GM10248 (cell line): ENCODE measurements around the gene SEMA7A.

Source experiments
- CTCF ChIA-PET: fragments of 300-600 bp; sonication (Branson Sonifier 250); formaldehyde crosslinking; extraction: SDS; loops from one replicate; lab custom pipeline; 2021; ENCODE audit warnings: antibody characterized with exemption; lab: Yijun Ruan, JAX
- POLR2A ChIA-PET: fragments of 350-650 bp; sonication (Branson Sonifier 250); formaldehyde crosslinking; extraction: SDS; loops from one replicate; lab custom pipeline; 2020; ENCODE audit warnings: antibody characterized with exemption; lab: Yijun Ruan, JAX
- DNase-seq: peaks from one replicate; pipeline ENCODE4 v3.0.0; 2012; ENCODE audit errors: extremely low spot score
- CTCF ChIP-seq: IDR thresholded peaks from 2 replicates; pipeline ENCODE4 v1.5.1; 2012; ENCODE audit warnings: mild to moderate bottlenecking, low read depth; ENCODE audit errors: extremely low read depth, missing control alignments, control extremely low read depth

SEMA7A gene

GRCh38 chr15:74430510-74430951, 3.2 kb downstream of the SEMA7A start:
- TF ChIP-seq CTCF: no peak
- ChIA-PET POLR2A (interaction anchor here (1.3 to 4.9 kb wide), 3 partner anchors 17 to 29 kb away, joined by 3 to 29 read pairs (median 6); no protein-coding TSS in a partner anchor), CTCF (interaction anchor here (1.1 to 33.1 kb wide), 8 partner anchors 9 to 71 kb away, joined by 3 to 827 read pairs (median 9); partner anchors contain the start of genes CYP11A1 and UBL7)
- no peak for DNase-seq

GRCh38 chr15:74429781-74430400, 3.9 kb downstream of the SEMA7A start:
- ChIA-PET CTCF (interaction anchor here (1.2 to 33.1 kb wide), 8 partner anchors 9 to 72 kb away, joined by 3 to 827 read pairs (median 9); partner anchors contain the start of gene CYP11A1), POLR2A (interaction anchor here (1.3 to 4.9 kb wide), 3 partner anchors 17 to 45 kb away, joined by 3 to 29 read pairs (median 3); no protein-coding TSS in a partner anchor)
- TF ChIP-seq CTCF: no peak
- DNase-seq: no peak

GRCh38 chr15:74428970-74429780, 4.6 kb downstream of the SEMA7A start:
- ChIA-PET POLR2A (interaction anchor here (1.3 to 4.9 kb wide), 3 partner anchors 26 to 117 kb away, joined by 3 to 29 read pairs (median 5); no protein-coding TSS in a partner anchor), CTCF (interaction anchor here (0.8 to 33.1 kb wide), 10 partner anchors 9 to 370 kb away, joined by 3 to 827 read pairs (median 4); partner anchors contain the start of gene CYP11A1)
- TF ChIP-seq CTCF: no peak

GRCh38 chr15:74428442-74428787, 5.3 kb downstream of the SEMA7A start:
- POLR2A ChIA-PET: interaction anchor here (1.3 to 4.9 kb wide), 3 partner anchors 25 to 118 kb away, joined by 3 to 29 read pairs (median 5); no protein-coding TSS in a partner anchor
- DNase-seq: no peak
- CTCF ChIA-PET: interaction anchor here (0.8 to 33.1 kb wide), 9 partner anchors 7 to 473 kb away, joined by 3 to 827 read pairs (median 5); partner anchors contain the start of gene CYP11A1
- TF ChIP-seq CTCF: no peak

More at GRCh38 chr15:74428970-74429780, 4.6 kb downstream of the SEMA7A start:
- no peak for DNase-seq

GRCh38 chr15:74427607-74428441, 5.9 kb downstream of the SEMA7A start:
- no peak for TF ChIP-seq CTCF
- POLR2A ChIA-PET: interaction anchor here (0.6 to 4.9 kb wide), 5 partner anchors 18 to 118 kb away, joined by 3 to 29 read pairs (median 4); no protein-coding TSS in a partner anchor
- CTCF ChIA-PET: interaction anchor here (0.8 to 33.1 kb wide), 10 partner anchors 8 to 474 kb away, joined by 3 to 827 read pairs (median 7); partner anchors contain the start of gene CYP11A1
- no peak for DNase-seq
